Transverse colon (tissue), 3 donors: Measurements from ENCODE around the gene IL21.

Experiments
- CTCF ChIP-seq, 5 experiments: fragments of 200-600 bp in 3 of 5; fragments of 450-650 bp in 2 of 5; sonication (generic) in 3 of 5; IDR thresholded peaks; 1 replicate in 2 of 5; 2 replicates in 3 of 5; pipeline ENCODE4 v1.5.1; 2016 to 2017; ENCODE audit warnings: antibody characterized with exemption in 5 of 5, inconsistent platforms in 3 of 5, mild to moderate bottlenecking in 2 of 5, moderate library complexity in 1 of 5
- POLR2A ChIP-seq: fragments of 450-650 bp; IDR thresholded peaks from one replicate; pipeline ENCODE4 v1.6.1; 2016; ENCODE audit warnings: antibody characterized with exemption, mild to moderate bottlenecking, moderate library complexity

DNA sequence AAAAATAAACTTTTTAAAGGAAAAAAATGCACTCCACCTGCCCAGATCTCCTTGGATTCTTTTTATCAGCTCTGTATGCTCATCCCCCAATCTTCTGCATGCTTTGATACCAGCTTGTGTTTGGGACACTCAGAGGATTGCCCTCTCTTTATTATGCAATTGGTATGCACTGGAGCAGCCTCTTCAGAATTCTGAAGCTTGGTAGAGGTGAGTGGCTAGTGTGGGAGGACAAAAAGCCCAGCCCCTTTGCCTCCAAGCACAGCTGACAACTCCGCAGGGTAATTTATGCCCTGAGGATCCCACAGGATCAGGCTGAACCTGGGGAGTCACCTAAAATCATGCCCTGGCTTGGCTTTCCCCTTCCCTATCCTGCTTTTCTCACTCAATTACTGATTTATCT is 16.7 kb downstream of the IL21 start:
- no peak for TF ChIP-seq POLR2A
- TF ChIP-seq CTCF (IDR thresholded peaks at IDR 0.05) = no peak
